Neural crest cell (in vitro differentiated cells): ENCODE results near the gene VWC2. TPM values are rescaled to one million over a fixed set of nuclear protein-coding genes. Genes with fewer than 3 reads are reported as not detected.
A peak's percentile ranks its signal among the peaks of the same experiment; 100 is the strongest.

Experiments
- DNase-seq: peaks from one replicate; pipeline ENCODE4 v3.0.0; 2021; ENCODE audit warnings: low read depth, mixed read lengths, low spot score
- H3K27ac Mint-ChIP-seq: one replicate; pipeline ENCODE4 v1.8.0; 2021; ENCODE audit warnings: mild to moderate bottlenecking, mixed read lengths; ENCODE audit not compliant: unreplicated experiment
- H3K27me3 Mint-ChIP-seq: 2 replicates; pipeline ENCODE4 v1.8.0; 2021; ENCODE audit warnings: low read depth, mild to moderate bottlenecking, mixed read lengths
- H3K36me3 Mint-ChIP-seq: 2 replicates; pipeline ENCODE4 v1.8.0; 2021; ENCODE audit warnings: low read depth, mild to moderate bottlenecking, mixed read lengths
- H3K4me1 Mint-ChIP-seq: 2 replicates; pipeline ENCODE4 v1.8.0; 2021; ENCODE audit warnings: mixed read lengths
- H3K4me3 Mint-ChIP-seq: one replicate; pipeline ENCODE4 v1.8.0; 2021; ENCODE audit warnings: mild to moderate bottlenecking, mixed read lengths
- H3K9me3 Mint-ChIP-seq: 2 replicates; pipeline ENCODE4 v1.8.0; 2021; ENCODE audit warnings: mixed read lengths
- long read RNA-seq: library from polyadenylated mRNA; unstranded; transcript quantifications from one replicate; pipeline ENCODE4 v2.0.0, GENCODE V29; 2020
- total RNA-seq: library from RNA; stranded (reverse); gene quantifications from 2 replicates; pipeline ENCODE4 v1.2.1, GENCODE V29; 2021
- TF ChIP-seq, protein P1 (sequence below): fragments of 200-600 bp; sonication (generic); conservative IDR thresholded peaks from 2 replicates; pipeline ENCODE4 v1.5.0; 2021; ENCODE audit warnings: antibody characterized with exemption, mild to moderate bottlenecking

VWC2 gene
- 0.02 TPM in 1 of 2 replicates, not detected in the other for total RNA-seq
- long read RNA-seq, result 0 reads

DNA sequence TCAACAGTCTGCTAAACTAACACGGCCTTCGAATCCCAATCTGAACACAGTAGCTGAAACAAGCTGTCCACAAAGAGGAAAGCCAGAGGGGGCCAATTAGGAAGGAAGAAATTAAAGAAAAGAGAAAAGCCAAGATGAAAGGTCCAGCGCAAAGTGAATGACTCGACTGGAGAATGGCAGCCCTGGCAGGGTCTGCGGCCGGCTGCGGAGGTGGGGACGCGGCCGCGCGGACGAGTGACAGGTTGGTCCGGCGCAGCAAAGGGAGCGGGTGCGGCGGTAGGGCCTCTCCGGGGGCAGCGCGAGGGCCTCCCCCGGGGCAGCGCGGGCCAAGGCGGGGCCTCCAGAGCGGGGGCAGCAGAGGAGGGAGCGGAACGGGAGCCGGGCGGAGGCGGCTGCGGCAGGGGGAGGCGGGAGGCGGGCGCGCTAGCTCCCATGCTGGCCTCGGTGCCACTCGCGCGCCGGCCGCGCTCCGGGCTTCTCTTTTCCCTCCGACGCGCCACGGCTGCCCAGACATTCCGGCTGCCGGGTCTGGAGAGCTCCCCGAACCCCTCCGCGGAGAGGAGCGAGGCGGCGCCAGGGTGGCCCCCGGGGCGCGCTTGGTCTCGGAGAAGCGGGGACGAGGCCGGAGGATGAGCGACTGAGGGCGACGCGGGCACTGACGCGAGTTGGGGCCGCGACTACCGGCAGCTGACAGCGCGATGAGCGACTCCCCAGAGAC is at the start of gene VWC2:
TSS of gene VWC2 (plus strand) at position 421 of the 718 bp plus-strand sequence. CDS start 1,798 bp downstream, outside the sequence.
- no peaks in the 10 kb centered on the region for H3K9me3 Mint-ChIP-seq
- peak; percentile 10 for DNase-seq
- TF ChIP-seq, protein P1, sequence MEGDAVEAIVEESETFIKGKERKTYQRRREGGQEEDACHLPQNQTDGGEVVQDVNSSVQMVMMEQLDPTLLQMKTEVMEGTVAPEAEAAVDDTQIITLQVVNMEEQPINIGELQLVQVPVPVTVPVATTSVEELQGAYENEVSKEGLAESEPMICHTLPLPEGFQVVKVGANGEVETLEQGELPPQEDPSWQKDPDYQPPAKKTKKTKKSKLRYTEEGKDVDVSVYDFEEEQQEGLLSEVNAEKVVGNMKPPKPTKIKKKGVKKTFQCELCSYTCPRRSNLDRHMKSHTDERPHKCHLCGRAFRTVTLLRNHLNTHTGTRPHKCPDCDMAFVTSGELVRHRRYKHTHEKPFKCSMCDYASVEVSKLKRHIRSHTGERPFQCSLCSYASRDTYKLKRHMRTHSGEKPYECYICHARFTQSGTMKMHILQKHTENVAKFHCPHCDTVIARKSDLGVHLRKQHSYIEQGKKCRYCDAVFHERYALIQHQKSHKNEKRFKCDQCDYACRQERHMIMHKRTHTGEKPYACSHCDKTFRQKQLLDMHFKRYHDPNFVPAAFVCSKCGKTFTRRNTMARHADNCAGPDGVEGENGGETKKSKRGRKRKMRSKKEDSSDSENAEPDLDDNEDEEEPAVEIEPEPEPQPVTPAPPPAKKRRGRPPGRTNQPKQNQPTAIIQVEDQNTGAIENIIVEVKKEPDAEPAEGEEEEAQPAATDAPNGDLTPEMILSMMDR, result no peak
- no peak within 1 kb of the TSS for H3K27ac Mint-ChIP-seq
- H3K36me3 Mint-ChIP-seq, result no peaks in the 10 kb centered on the region
- H3K27me3 Mint-ChIP-seq, result peaks cover 85% of the 10 kb centered on the region
- peaks cover 11% of the 10 kb centered on the region for H3K4me1 Mint-ChIP-seq
- peak within 1 kb of the TSS; percentile 90 for H3K4me3 Mint-ChIP-seq

DNA sequence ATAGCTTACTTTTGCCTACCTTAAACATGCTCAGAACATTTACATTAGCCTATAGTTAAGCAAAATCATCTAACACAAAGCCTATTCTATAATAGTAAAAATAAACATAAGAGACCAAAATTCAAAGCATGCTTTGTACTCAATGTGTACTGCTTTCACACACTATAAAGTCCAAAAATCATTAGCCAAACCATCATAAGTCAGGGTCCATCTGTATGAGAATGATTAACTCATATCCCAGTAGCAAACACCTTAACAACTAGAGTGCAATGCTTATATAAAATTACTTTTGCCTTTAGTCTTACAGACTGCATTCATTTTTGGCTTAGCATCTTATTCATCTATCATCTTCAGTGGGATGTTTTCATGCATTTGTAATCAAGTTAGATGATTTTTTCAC is 49.4 kb upstream of the VWC2 start:
- Mint-ChIP-seq H3K4me1 (no peaks in the 10 kb centered on the region), H3K9me3 (peaks cover 3% of the 10 kb centered on the region), H3K27ac (no peak overlapping the region), H3K36me3 (no peaks in the 10 kb centered on the region), H3K27me3 (peaks cover 5% of the 10 kb centered on the region), H3K4me3 (no peak overlapping the region)
- TF ChIP-seq, protein P1, result no peak
- no peak for DNase-seq

DNA sequence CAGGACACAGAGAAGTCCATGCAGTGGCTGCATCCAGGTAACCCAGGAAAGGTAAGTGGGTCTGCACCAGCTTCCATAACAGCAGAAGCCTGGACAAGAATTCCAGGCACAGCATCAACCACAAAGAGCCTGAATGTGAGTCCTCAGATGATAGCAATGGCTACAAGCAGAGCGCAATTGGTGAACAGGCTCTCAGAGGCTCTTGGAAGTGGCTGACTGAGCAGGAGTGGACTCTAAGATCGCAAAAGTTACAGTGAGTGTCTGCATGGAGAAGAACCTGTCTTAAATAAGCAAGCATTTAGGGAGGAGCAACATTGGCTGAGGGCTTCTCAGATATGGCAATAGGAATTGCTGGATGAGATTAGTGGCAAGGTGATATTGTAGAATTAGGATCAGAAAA is 41.6 kb upstream of the VWC2 start:
- no peaks in the 10 kb centered on the region for H3K27me3 Mint-ChIP-seq
- no peak overlapping the region for H3K4me3 Mint-ChIP-seq
- DNase-seq, result no peak
- H3K4me1 Mint-ChIP-seq, result no peaks in the 10 kb centered on the region
- no peak overlapping the region for H3K27ac Mint-ChIP-seq
- no peaks in the 10 kb centered on the region for H3K36me3 Mint-ChIP-seq
- peaks cover 3% of the 10 kb centered on the region for H3K9me3 Mint-ChIP-seq
- TF ChIP-seq, protein P1, result no peak

DNA sequence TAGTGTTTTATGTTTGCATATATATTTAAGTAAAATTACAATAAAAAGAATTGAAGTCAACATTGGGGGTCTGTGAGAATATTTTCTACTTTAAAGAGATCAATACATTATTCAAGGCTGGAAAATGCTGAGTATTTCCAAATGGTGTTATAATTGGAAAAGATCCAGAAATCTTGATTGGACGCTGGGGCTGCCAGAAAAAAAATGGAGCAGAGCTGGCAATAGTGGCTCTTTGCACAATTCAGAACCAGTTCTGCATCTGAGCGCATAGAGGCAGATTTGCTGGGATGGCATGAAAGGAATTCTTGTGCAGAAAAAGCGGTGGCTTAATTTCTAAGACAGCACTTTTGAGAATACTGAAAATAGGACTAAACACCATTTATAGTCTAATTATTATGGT is 10.8 kb upstream of the VWC2 start:
- no peak overlapping the region for H3K27ac Mint-ChIP-seq
- TF ChIP-seq, protein P1, result no peak
- no peaks in the 10 kb centered on the region for H3K9me3 Mint-ChIP-seq
- DNase-seq, result no peak
- H3K36me3 Mint-ChIP-seq, result no peaks in the 10 kb centered on the region
- no peaks in the 10 kb centered on the region for H3K4me1 Mint-ChIP-seq
- no peak overlapping the region for H3K4me3 Mint-ChIP-seq
- peaks cover 25% of the 10 kb centered on the region for H3K27me3 Mint-ChIP-seq

DNA sequence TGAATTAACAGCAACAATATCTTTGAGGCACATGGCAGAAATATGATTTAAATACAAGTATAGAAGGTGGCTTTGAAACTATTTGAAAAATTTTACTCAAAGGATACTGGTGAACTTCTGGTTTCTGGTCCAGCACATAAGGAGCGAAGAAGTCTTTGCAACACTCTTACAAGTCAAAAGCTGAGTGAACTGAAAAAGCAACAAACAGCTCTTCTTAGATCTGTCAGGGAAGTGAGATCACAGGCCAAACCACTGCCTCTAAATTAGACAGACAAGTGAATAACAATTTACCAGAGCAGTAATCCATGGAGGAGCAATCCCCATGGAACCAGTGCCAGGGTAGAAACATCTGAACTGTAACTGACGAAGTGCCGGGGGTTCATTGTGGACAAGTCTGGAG is 9.6 kb upstream of the VWC2 start:
- no peaks in the 10 kb centered on the region for H3K36me3 Mint-ChIP-seq
- H3K27me3 Mint-ChIP-seq, result peaks cover 35% of the 10 kb centered on the region
- no peak overlapping the region for H3K4me3 Mint-ChIP-seq
- no peak for DNase-seq
- no peak overlapping the region for H3K27ac Mint-ChIP-seq
- TF ChIP-seq, protein P1, result no peak
- H3K4me1 Mint-ChIP-seq, result no peaks in the 10 kb centered on the region
- no peaks in the 10 kb centered on the region for H3K9me3 Mint-ChIP-seq
